ENCODE results near the gene KLF16.
A peak's percentile ranks its signal among the peaks of the same experiment; 100 is the strongest.
"Not testable (repeated sequence)": the region's sequence is repeated elsewhere in the genome, so short reads cannot be mapped to it uniquely, and the experiment has no call there.

KLF16 gene

GRCh38 chr19:1881393-1882088, 18.2 kb upstream of the KLF16 start:
- not testable (repeated sequence) for H3K4me3 ChIP-seq (ENCODE audit: low read length); H3K27me3 ChIP-seq (ENCODE audit: insufficient read depth, low read length); H3K36me3 ChIP-seq (ENCODE audit: insufficient read depth, low read length); H2AFZ ChIP-seq (ENCODE audit: low read depth, low read length); H3K9me3 ChIP-seq (ENCODE audit: low read length)
- H3K4me1 ChIP-seq (ENCODE audit: insufficient read depth, low read length), result peaks cover 32% of the 10 kb centered on the region

DNA sequence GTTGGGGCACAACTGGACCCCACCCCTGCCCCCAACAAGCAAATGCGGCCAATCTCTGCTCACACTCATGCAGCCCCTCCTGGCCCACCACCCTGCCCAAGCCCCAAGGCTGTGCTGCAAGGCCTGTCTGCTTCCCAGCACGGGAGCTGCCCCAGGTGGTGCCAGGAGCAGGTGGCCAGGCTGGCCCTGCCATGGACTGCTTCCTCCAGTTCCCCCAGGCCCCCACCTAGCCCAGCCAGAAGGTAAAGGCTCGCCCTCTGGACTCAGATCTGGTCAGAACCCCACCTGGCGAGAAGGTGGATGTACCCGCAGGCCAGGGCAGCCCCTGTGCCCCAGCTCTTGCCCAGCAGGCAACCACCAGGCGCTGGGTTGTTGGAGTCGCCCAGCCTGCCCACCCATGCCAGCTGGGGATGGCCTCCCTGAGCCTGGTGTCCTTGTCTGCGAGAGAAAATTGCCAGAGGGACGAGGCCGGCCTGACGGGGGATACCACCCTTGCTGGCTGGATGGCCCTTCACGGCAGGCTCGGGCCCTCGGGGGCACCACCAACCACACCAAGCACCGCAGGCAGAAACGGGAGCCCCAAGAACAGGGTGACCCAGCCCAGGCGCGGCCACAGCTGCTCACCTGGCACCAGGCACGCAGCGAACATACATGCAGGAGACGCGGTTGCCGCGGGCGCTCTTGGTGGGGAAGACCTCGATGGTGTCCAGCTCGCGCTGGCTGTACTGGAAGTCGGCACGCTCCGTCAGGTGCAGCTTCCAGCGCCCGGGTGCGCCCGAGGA, 17.4 kb upstream of the KLF16 start:
- Histone ChIP-seq H3K36me3 (ENCODE audit: insufficient read depth, low read length) (peaks cover 7% of the 10 kb centered on the region), H3K9me3 (ENCODE audit: low read length) (no peaks in the 10 kb centered on the region), H3K4me1 (ENCODE audit: insufficient read depth, low read length) (peaks cover 36% of the 10 kb centered on the region), H3K27me3 (ENCODE audit: insufficient read depth, low read length) (no peaks in the 10 kb centered on the region), H3K4me3 (ENCODE audit: low read length) (no peak overlapping the region), H2AFZ (ENCODE audit: low read depth, low read length) (no peak overlapping the region)

- not testable (repeated sequence) for H3K27me3 ChIP-seq (ENCODE audit: insufficient read depth, low read length); H3K4me3 ChIP-seq (ENCODE audit: low read length); H3K9me3 ChIP-seq (ENCODE audit: low read length); H3K36me3 ChIP-seq (ENCODE audit: insufficient read depth, low read length); H2AFZ ChIP-seq (ENCODE audit: low read depth, low read length)
- peaks cover 37% of the 10 kb centered on the region for H3K4me1 ChIP-seq (ENCODE audit: insufficient read depth, low read length)
Observed at GRCh38 chr19:1879982-1880381, 16.6 kb upstream of the KLF16 start.

DNA sequence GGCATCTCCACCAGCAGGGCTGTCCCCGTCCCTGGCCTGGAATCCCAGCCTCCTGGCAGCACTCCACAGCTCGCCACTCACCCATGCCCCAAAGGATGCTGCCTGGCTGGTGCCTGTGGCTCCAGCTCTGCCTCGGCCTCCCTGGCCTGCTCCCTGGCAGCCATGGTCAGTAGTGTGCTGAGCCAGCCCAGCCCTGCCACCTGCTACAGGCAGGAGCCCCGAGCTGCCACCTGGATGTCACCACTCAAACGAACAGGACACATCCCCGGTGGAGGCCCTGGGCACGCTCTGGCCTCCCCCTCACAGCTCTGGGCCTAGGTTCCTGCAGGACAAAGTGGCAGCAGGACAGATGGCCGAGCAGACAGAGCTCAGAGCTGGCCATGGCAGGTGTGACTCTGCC, 15.2 kb upstream of the KLF16 start:
- H3K4me3 ChIP-seq (ENCODE audit: low read length); H3K9me3 ChIP-seq (ENCODE audit: low read length); H3K27me3 ChIP-seq (ENCODE audit: insufficient read depth, low read length); H2AFZ ChIP-seq (ENCODE audit: low read depth, low read length): not testable (repeated sequence)
- Histone ChIP-seq H3K36me3 (ENCODE audit: insufficient read depth, low read length) (peaks cover 10% of the 10 kb centered on the region), H3K4me1 (ENCODE audit: insufficient read depth, low read length) (peaks cover 39% of the 10 kb centered on the region)

DNA sequence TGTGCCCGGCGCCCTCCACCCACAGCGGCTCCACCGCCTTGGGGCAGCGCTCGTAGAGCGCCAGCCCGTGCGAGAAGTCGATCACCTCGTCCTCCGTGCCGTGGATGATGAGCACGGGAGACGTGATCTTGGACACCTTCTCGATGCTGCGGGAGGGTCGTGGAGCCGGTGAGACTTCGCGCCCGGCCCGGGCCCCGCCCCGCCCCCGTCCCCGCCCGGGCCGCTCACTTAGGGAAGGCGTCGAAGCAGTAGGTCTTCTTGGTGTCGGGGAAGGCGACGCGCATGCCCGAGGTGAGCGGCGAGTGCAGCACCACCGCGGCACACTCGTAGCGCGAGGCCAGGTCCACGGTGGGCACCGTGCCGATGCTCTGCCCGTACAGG, 13.9 kb upstream of the KLF16 start:
- H2AFZ ChIP-seq (ENCODE audit: low read depth, low read length); H3K4me3 ChIP-seq (ENCODE audit: low read length); H3K9me3 ChIP-seq (ENCODE audit: low read length); H3K27me3 ChIP-seq (ENCODE audit: insufficient read depth, low read length): not testable (repeated sequence)
- Histone ChIP-seq H3K36me3 (ENCODE audit: insufficient read depth, low read length) (peaks cover 12% of the 10 kb centered on the region), H3K4me1 (ENCODE audit: insufficient read depth, low read length) (peaks cover 26% of the 10 kb centered on the region)

GRCh38 chr19:1876496-1877279, 13.3 kb upstream of the KLF16 start:
- H3K9me3 ChIP-seq (ENCODE audit: low read length); H3K27me3 ChIP-seq (ENCODE audit: insufficient read depth, low read length); H2AFZ ChIP-seq (ENCODE audit: low read depth, low read length): not testable (repeated sequence)
- Histone ChIP-seq H3K36me3 (ENCODE audit: insufficient read depth, low read length) (peaks cover 12% of the 10 kb centered on the region), H3K4me3 (ENCODE audit: low read length) (peak overlapping the region; percentile 89), H3K4me1 (ENCODE audit: insufficient read depth, low read length) (peaks cover 21% of the 10 kb centered on the region)

- H3K4me3 ChIP-seq (ENCODE audit: low read length), result peak overlapping the region; percentile 89
- no peaks in the 10 kb centered on the region for H3K27me3 ChIP-seq (ENCODE audit: insufficient read depth, low read length)
- no peak overlapping the region for H2AFZ ChIP-seq (ENCODE audit: low read depth, low read length)
- no peaks in the 10 kb centered on the region for H3K9me3 ChIP-seq (ENCODE audit: low read length)
- H3K36me3 ChIP-seq (ENCODE audit: insufficient read depth, low read length), result peaks cover 14% of the 10 kb centered on the region
- H3K4me1 ChIP-seq (ENCODE audit: insufficient read depth, low read length), result peaks cover 21% of the 10 kb centered on the region
Observed at GRCh38 chr19:1875646-1876495, 12.5 kb upstream of the KLF16 start.

GRCh38 chr19:1875265-1875645, 11.9 kb upstream of the KLF16 start:
- H3K9me3 ChIP-seq (ENCODE audit: low read length); H2AFZ ChIP-seq (ENCODE audit: low read depth, low read length); H3K27me3 ChIP-seq (ENCODE audit: insufficient read depth, low read length): not testable (repeated sequence)
- Histone ChIP-seq H3K36me3 (ENCODE audit: insufficient read depth, low read length) (peaks cover 14% of the 10 kb centered on the region), H3K4me1 (ENCODE audit: insufficient read depth, low read length) (peaks cover 21% of the 10 kb centered on the region), H3K4me3 (ENCODE audit: low read length) (peak overlapping the region; percentile 89)

- peak overlapping the region; percentile 89 for H3K4me3 ChIP-seq (ENCODE audit: low read length)
- peaks cover 13% of the 10 kb centered on the region for H3K36me3 ChIP-seq (ENCODE audit: insufficient read depth, low read length)
- H2AFZ ChIP-seq (ENCODE audit: low read depth, low read length), result no peak overlapping the region
- H3K4me1 ChIP-seq (ENCODE audit: insufficient read depth, low read length), result peaks cover 21% of the 10 kb centered on the region
- no peaks in the 10 kb centered on the region for H3K27me3 ChIP-seq (ENCODE audit: insufficient read depth, low read length)
- no peaks in the 10 kb centered on the region for H3K9me3 ChIP-seq (ENCODE audit: low read length)
Observed at GRCh38 chr19:1874554-1875185, 11.3 kb upstream of the KLF16 start.

DNA sequence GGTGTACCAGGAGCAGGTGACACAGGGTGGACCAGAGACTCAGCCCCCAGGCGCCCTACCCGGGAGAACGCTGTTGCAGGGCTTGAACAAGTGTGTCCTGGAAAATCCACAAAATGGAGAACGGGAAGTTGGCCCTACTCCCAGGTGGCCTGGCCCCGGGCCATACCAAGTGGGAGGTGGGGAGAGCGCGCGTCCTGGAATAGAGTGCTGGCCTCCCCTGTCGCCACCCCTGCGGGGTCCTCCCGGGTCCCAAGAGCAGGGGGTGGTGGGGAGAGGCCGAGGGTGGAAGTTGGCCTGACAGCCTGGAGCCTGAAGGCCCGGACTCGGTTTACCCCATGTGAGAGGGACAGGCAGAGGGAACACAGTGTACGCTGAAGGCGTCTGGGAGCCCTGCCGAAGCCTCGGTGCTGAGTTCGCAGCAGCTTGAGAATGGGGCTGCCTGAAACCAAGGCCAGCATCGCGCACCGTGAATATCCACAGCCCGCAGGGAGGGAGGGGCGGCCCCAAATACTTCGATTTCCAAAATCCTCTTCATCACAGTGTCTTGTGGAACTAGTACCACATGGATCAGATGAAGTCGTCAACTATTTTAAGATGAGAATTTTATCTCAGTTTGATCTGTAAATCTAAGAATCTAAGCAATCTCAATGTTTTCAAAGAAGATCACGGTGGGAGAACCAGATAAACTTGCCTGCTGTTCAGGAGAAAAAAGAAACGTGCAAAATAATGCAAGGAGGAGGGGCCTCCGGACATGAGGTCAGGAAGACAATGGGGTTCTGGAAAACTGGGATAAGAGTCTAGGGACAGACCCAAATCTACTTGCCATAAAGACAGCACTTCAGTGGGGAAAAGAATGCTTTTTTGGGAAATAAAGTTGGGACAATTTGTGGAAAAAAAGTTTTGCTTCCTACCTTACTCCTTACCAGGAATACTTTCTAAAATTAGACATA, 10.4 kb upstream of the KLF16 start:
- Histone ChIP-seq H3K4me1 (ENCODE audit: insufficient read depth, low read length) (peaks cover 21% of the 10 kb centered on the region), H3K4me3 (ENCODE audit: low read length) (peak overlapping the region; percentile 89), H3K36me3 (ENCODE audit: insufficient read depth, low read length) (peaks cover 13% of the 10 kb centered on the region), H2AFZ (ENCODE audit: low read depth, low read length) (no peak overlapping the region), H3K27me3 (ENCODE audit: insufficient read depth, low read length) (no peaks in the 10 kb centered on the region), H3K9me3 (ENCODE audit: low read length) (no peaks in the 10 kb centered on the region)

DNA sequence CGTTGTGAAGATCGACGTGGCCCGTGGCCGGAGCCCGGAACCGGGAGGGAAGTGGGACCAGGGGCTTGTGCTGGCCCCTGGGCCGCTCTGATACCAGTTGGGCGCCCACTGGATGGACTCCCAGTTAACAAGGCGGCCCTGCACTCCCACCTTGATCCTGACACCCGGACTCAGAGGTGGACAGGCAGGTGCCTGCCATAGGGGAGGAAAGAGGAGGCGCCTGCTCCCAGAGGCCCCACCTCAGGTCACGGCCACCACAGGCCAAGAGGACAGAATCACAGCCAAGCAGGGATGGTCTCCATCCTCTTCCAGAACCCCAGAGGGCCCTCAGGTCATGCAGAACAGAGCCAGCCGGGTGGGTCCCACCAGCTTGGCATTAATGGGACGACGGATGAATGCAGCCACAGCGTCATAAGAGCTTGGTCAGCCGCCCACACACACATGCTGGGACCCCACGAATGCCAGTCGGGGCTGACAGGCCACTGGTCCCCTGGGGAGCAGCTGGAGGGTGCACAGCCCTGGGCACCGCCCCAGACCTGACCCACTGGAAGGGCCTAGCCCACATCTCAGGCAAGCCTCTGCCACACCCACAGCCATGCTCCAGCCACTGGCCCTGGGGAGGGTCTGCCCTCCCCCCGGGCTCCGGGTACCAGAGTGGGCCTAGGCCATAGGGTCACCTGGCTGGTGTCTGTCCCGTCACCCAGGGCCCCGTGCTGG, 9.6 kb upstream of the KLF16 start:
- no peaks in the 10 kb centered on the region for H3K9me3 ChIP-seq (ENCODE audit: low read length)
- no peaks in the 10 kb centered on the region for H3K27me3 ChIP-seq (ENCODE audit: insufficient read depth, low read length)
- no peak overlapping the region for H3K4me3 ChIP-seq (ENCODE audit: low read length)
- H2AFZ ChIP-seq (ENCODE audit: low read depth, low read length), result no peak overlapping the region
- peaks cover 13% of the 10 kb centered on the region for H3K36me3 ChIP-seq (ENCODE audit: insufficient read depth, low read length)
- peaks cover 21% of the 10 kb centered on the region for H3K4me1 ChIP-seq (ENCODE audit: insufficient read depth, low read length)
